Putamen (tissue), 1 donor: ENCODE measurements around the gene CFAP206.
"Not testable (repeated sequence)": the region's sequence is repeated elsewhere in the genome, so short reads cannot be mapped to it uniquely, and the experiment has no call there.

ENCODE experiments used
- DNase-seq: peaks from one replicate; pipeline ENCODE4 v3.0.0-alpha.2; 2016; ENCODE audit warnings: low spot score

The CFAP206 gene

GRCh38 chr6:87420360-87420759 is 12.6 kb downstream of the CFAP206 start:
- no peak for DNase-seq

DNA sequence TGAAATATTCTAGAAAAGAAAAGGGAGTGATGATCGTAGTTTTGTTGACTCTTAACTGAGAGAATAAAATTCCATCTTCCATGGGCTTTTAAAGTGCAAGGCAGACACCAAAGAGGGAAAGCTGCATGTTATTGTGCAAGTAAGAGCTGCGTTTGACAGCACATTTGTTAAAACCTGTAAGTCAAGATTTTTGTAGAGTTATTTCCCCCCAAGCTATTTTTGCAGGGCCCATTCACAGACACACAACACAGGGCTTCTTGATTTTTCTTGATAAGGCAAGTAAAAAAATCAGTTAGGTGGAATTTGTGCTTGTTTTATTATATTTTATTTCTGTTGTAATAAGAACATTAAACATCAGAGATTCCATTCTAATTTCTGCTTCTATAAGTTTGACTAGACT is 13.8 kb downstream of the CFAP206 start:
- no peak for DNase-seq

DNA sequence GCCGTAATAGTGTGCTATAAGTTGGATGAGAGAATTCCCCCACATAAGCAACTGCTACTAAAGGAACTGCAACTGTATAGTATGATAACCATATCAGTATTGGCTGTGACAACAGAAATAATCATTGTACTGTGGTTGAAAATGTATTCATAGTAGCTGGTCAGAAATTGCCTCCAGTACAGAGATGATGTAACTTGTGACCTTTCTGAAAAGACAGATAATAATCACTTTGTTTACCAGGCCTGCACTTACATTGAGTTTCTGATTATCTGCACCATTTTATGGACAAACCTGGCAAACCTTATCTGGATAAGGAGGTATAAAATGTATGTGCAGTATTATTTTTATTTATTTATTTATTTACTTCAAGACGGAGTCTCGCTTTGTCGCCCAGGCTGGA is 19.0 kb downstream of the CFAP206 start:
- DNase-seq = no peak

DNA sequence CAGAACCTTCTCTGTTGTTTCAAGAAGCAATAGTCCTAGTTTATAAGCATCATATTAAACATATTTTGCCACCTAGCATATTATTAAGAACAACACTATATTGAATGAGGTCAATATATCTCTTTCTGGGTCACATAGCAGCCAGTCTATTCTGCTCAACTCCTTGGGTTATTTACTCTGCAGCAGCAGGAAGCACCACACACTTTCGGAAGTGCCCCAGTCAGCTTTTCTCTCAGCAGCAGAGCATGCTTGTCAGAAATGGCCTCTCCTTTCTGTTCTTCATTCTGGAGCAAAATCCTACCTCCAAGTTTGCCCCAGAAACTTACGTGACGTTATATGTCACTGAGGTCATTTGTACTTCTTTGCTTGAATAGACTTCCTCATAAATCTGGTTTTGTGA is 22.7 kb downstream of the CFAP206 start:
- DNase-seq = no peak

- no peak for DNase-seq
Measured at GRCh38 chr6:87431263-87431662, 23.5 kb downstream of the CFAP206 start.

DNA sequence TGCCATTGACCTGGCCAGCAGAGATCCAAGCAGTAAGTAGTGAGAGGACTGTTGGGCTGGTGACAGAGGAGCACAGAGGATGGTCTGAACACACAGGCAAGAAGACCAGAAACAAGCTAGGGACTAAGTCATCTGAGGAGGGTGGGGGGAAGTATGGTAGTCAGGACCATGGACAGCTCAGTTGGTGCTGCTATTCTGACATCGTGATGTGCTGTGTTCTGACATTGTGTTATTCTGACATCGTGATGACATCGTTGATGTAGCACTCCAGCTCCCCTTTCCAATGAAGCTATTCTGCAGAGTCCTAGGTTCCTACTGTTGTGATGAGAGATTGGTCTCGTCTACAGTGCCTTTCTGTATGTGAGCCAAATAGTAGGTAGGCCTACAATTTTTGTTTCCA is 28.7 kb downstream of the CFAP206 start:
- DNase-seq = peak; percentile 2

GRCh38 chr6:87441711-87442110 is 33.9 kb downstream of the CFAP206 start:
- no peak for DNase-seq

GRCh38 chr6:87444362-87444761 is 36.6 kb downstream of the CFAP206 start:
- no peak for DNase-seq

DNA sequence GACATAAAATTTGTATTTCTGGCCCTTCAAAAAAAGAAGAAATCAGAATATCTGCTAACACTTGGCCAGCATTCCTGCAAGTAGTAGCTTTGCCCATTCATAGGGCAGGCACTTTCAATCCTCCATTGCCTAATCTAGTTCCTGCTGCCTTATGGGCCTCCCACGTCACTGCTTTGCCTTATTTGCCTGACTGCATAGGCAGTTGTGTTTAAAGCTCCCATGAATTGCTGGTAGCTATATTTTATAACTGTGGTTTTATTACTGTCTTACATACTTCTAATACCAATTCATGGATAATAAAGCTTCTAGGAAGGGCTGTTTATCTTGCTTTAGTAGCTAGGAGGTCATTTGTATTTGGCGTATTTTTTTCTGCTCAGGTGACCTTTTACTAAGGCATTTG is 57.3 kb downstream of the CFAP206 start:
- no peak for DNase-seq

DNA sequence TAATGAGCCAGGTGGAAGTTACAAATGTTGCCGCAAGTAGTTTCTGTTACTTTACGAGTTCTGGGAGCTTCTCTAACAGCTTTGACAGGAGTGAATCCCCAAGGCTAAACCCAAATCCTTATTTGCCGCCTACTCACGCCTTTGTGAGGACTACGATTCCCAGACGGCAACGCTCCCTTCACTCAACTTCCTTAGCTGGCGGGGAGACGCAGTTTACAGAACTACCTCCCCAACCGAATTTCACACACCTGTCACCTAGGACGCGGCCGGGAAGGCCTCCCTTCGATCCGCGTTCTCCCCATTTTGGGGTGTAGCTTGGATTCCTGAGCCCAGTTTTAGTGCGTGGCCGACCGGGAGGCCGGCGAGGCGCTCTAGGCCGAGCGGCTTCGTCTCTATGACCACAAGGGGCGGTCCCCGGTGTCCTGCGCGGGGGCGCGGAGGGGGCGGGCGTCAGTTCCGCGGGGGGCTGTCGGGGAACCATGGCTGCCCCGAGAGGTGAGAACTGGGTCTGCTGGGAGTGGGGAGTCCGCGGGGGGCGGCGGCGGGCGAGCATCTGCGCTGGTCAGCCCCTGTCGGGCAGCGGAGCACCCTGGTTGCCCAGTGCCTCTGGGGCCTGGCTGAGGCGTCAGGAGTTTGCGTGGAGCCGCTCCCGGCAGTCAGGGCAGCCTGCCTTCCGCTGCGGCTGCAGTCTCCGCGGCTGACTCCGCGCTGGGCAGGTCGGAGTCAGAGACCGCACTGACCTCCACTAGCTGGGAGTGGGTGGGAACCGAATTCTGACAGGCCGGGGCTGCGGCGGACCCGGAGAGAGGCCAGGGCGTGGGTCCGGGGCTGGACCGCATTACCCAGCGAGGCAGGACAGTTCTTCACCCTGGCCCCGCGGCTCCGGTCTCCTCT is 65.0 kb downstream of the CFAP206 start, which contains the start of gene SLC35A1:
Gene SLC35A1 (plus strand): TSS at position 450 of the 894 bp plus-strand sequence. CDS start 30 bp downstream, at position 480.
- DNase-seq = peak; percentile 87

GRCh38 chr6:87473419-87473903 is 65.7 kb downstream of the CFAP206 start:
- no peak for DNase-seq

- no peak for DNase-seq
Measured at GRCh38 chr6:87481931-87482330, 74.2 kb downstream of the CFAP206 start.

DNA sequence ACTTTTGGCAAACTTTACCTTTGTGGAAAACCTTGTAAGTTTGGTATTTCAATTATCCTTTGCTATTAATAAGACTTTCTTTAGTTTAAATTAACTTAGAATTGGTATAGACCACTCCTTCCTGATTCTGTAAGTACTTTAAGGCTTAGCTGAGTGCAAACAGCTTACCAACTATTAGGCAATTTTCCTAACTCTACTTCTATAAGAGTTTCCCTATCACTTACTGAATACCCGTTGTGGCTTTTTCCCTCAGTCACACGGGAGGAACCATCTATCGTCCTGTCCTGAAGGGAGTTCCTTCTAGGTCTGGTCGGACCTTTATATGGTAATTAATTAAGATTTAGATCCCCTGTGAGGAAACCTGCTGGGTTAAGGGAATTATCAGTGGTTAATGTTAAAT is 74.6 kb downstream of the CFAP206 start:
- no peak for DNase-seq

- DNase-seq = no peak
Measured at GRCh38 chr6:87483929-87484328, 76.2 kb downstream of the CFAP206 start.

DNA sequence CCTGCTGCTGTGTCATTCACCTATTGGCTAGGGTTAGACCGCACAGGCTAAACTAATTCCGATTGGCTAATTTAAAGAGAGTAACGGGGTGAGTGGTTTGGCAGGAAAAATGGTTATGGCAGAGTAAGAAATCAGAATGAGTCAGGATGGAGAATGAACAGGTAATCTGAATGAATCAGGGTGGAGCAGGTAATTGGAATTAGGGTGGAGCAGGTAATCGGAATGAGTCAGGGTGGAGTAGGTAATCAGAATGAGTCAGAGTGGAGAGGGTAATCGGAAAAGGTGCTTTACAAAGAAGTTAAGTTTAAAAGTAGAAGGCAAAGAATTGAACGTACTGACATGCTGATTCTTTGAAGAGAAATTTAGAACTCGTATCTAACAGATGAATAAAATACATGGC is 76.7 kb downstream of the CFAP206 start:
- no peak for DNase-seq

DNA sequence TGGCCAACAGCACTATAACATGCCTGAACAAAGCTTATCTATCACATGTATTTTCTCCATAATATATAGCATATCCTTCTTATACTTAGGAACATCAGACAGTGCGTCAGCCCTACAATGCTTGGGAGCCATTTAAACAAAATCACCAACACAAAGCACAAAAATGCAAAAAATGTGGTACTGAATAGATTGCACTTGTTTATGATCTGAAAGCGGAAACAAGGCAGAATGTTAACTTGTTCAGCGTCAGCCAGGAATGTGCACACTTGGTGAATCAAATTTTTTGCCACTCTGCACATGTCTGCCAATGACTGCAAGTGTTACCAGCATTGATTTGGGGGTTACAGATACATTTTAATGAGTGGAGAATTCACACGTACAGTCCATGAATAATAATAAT is 79.8 kb downstream of the CFAP206 start:
- no peak for DNase-seq

- DNase-seq = not testable (repeated sequence)
Measured at GRCh38 chr6:87489326-87489725, 81.6 kb downstream of the CFAP206 start.

DNA sequence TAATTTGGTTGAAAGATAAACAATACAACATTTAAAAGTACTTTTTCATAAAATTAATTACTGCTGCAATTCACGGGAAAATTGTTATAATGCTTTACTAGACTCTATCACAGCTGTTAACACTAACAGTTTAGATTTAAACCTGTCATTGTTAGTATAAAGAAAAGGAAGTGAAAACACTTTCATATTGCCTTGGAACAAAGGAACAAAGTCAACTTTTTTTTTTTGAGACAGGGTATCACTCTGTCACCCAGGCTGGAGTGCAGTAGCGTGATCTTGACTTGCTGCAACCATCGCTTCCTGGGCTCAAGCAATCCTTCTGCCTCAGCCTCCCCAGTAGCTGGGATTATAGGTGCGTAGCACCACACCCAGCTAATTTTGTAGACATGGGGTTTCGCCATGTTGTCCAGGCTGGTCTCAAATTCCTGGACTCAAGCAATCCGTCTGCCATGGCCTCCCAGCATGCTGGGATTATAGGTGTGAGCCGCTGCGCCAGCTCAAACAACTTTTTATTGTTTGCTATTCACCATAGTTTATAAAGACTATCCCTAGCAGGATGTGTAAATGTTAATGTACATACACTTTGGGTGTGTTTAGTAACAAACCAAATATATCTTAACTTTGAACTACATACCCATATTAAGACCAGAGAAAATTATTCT is 87.1 kb downstream of the CFAP206 start:
- no peak for DNase-seq

DNA sequence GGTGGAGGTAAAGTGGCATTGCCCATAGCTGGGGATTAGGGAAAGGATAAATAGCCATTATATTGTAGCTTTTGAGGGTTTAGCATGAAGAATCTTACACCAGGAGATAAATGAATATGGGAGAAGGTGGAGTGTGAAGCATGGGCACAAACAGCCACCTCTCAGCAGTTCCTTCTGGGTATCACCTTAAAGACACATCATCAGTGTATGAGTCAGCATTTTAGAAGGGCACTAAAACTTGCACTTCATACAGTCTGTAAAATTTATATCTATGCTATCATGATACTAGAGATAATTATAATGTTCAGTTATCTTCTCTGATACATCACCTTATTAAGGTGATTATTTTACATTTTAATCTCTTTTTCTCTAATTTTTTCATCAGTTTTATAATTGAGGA is 90.3 kb downstream of the CFAP206 start:
- DNase-seq = no peak

GRCh38 chr6:87501809-87502572 is 94.2 kb downstream of the CFAP206 start:
- no peak for DNase-seq

DNA sequence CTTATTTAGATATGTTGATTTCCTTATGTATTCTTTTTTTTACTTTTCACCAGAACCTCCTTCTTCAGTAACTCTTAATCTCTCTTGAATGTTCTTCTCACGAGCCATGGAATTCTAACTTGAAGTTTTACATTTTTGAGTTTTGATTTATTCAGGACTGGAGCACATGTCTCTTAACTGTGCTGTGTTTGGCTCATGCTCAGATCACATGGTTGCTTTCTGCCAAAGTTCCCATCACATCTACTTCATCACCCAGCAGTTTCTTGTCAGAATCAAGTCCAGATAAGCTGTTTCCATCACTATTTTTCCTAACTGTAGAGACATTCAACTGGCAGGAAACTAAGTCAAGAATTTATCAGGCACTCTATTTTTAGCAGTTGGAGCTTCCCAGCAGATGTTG is 96.7 kb downstream of the CFAP206 start:
- DNase-seq = no peak
